Measurements from ENCODE around the gene ESRRB.

GRCh38 chr14:76430017-76430416 lies 54.1 kb downstream of the ESRRB start:
- no peak for TF ChIP-seq CTCF (IDR thresholded peaks at IDR 0.05; ENCODE audit: low read length)
- no peak for TF ChIP-seq EZH2 (IDR thresholded peaks at IDR 0.05; ENCODE audit: borderline replicate concordance, low read length)

All from OCI-LY1 (cell line).